Activated effector memory CD4-positive, alpha-beta T cell treated with Interleukin-2 at 50 U/mL for 16 hours (primary cell): ENCODE measurements around the gene PCK2.
"Not testable (repeated sequence)": the region's sequence is repeated elsewhere in the genome, so short reads cannot be mapped to it uniquely, and the experiment has no call there.

Experiments
- DNase-seq: peaks from one replicate; pipeline ENCODE4 v3.0.0-alpha.2; 2020

PCK2 gene

GRCh38 chr14:24098229-24098926 is 4.3 kb downstream of the PCK2 start:
- no peak for DNase-seq

GRCh38 chr14:24098927-24099813 is 5.1 kb downstream of the PCK2 start:
- DNase-seq: no peak

GRCh38 chr14:24100197-24100981 is 6.3 kb downstream of the PCK2 start:
- no peak for DNase-seq

GRCh38 chr14:24100982-24101494 is 6.9 kb downstream of the PCK2 start:
- no peak for DNase-seq

- no peak for DNase-seq
These were observed 8.4 kb downstream of the PCK2 start for GRCh38 chr14:24102357-24103048.

- DNase-seq: no peak
These were observed 9.3 kb downstream of the PCK2 start for GRCh38 chr14:24103451-24103850.

- not testable (repeated sequence) for DNase-seq
These were observed 11.6 kb downstream of the PCK2 start for GRCh38 chr14:24105609-24106239.

GRCh38 chr14:24106672-24107271 is 12.7 kb downstream of the PCK2 start:
- DNase-seq: no peak

GRCh38 chr14:24108336-24108874 is 14.3 kb downstream of the PCK2 start:
- DNase-seq: no peak

GRCh38 chr14:24110060-24110459 is 15.9 kb downstream of the PCK2 start:
- DNase-seq: no peak

GRCh38 chr14:24110523-24110922 is 16.4 kb downstream of the PCK2 start:
- no peak for DNase-seq

GRCh38 chr14:24113379-24113800 is 19.3 kb downstream of the PCK2 start:
- DNase-seq: no peak

GRCh38 chr14:24113801-24114531 is 19.9 kb downstream of the PCK2 start:
- peak; percentile 75 for DNase-seq

- DNase-seq: peak; percentile 98
These were observed 20.7 kb downstream of the PCK2 start, which contains the start of the genes DCAF11 and NRL for GRCh38 chr14:24114532-24115421. DCAF11 (plus strand) TSS chr14:24114777; CDS start chr14:24115595, 818 bp downstream. NRL (minus strand) TSS chr14:24114949; CDS start chr14:24082848, 32,101 bp downstream.

GRCh38 chr14:24115422-24116127 is 21.5 kb downstream of the PCK2 start:
- DNase-seq: no peak

GRCh38 chr14:24116128-24116814 is 22.2 kb downstream of the PCK2 start:
- DNase-seq: no peak

GRCh38 chr14:24117179-24117578 is 23.1 kb downstream of the PCK2 start:
- no peak for DNase-seq

- no peak for DNase-seq
These were observed 25.6 kb downstream of the PCK2 start for GRCh38 chr14:24119691-24120090.
